Measurements from ENCODE around the gene MED25. TPM values are rescaled to one million over a fixed set of nuclear protein-coding genes. Genes with fewer than 3 reads are reported as not detected.

The MED25 gene
- total and polyA plus RNA-seq, 5 donors from 2014 or later = 12.7 to 67.9 (median 21.6) TPM

DNA sequence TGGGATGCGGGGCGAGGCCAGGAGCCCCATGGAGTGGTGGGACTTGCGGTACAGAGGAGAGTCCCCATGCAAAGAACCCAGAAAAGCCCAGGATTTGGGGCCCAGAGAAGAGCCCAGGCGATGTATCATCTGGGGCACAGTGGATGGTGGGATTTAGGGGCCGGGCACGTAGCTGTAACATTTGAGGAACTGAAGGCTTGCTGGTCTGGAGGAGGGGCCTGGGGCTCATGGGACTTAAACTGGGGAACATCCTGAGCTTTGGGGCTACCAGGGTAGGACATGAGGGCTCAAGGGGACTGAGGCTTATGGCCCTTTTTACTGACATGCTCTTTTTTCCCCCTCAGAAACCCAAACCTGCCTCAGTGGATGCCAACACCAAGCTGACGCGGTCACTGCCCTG is 13.5 kb downstream of the MED25 start:
- Mint-ChIP-seq H3K4me1 (peaks cover 0 to 7% (median 5%) of the 10 kb centered on the region in 4 donors), H3K4me3 (no peak overlapping the region), H3K9me3 (no peaks in the 10 kb centered on the region), H3K27me3 (no peaks in the 10 kb centered on the region), H3K36me3 (peaks cover 23% of the 10 kb centered on the region), H3K27ac (no peak overlapping the region)
- Histone ChIP-seq H3K27me3 (ENCODE audit: control insufficient read depth, insufficient read depth, low read length) (no peaks in the 10 kb centered on the region), H3K36me3 (ENCODE audit: control insufficient read depth, insufficient read depth, low read length) (peaks cover 70% of the 10 kb centered on the region), H3K27ac (ENCODE audit: insufficient read depth, low read length, poor library complexity, severe bottlenecking) (no peak overlapping the region), H3K9me3 (ENCODE audit: control insufficient read depth in 2 of 2, low read length in 2 of 2) (no peaks in the 10 kb centered on the region), H3K4me3 (ENCODE audit: low read depth, low read length) (no peak overlapping the region), H3K4me1 (ENCODE audit: control insufficient read depth, insufficient read depth, low read length, poor library complexity, severe bottlenecking) (no peaks in the 10 kb centered on the region)
- DNase-seq = no peak
- ATAC-seq (ENCODE audit: low read depth in 2 of 2) = no peak

GRCh38 chr19:49832556-49832955 is 14.5 kb downstream of the MED25 start:
- no peaks in the 10 kb centered on the region for H3K27me3 Mint-ChIP-seq
- no peak overlapping the region for H3K4me3 Mint-ChIP-seq
- peaks cover 70% of the 10 kb centered on the region for H3K36me3 ChIP-seq (ENCODE audit: control insufficient read depth, insufficient read depth, low read length)
- DNase-seq (no peak), ATAC-seq (ENCODE audit: low read depth in 2 of 2) (no peak)
- no peak overlapping the region for H3K27ac Mint-ChIP-seq
- no peaks in the 10 kb centered on the region for H3K9me3 Mint-ChIP-seq
- H3K4me1 ChIP-seq (ENCODE audit: control insufficient read depth, insufficient read depth, low read length, poor library complexity, severe bottlenecking) = no peaks in the 10 kb centered on the region
- H3K9me3 ChIP-seq (ENCODE audit: control insufficient read depth in 2 of 2, low read length in 2 of 2) = no peaks in the 10 kb centered on the region
- no peak overlapping the region for H3K4me3 ChIP-seq (ENCODE audit: low read depth, low read length)
- H3K36me3 Mint-ChIP-seq = peaks cover 23% of the 10 kb centered on the region
- no peak overlapping the region for H3K27ac ChIP-seq (ENCODE audit: insufficient read depth, low read length, poor library complexity, severe bottlenecking)
- no peaks in the 10 kb centered on the region for H3K27me3 ChIP-seq (ENCODE audit: control insufficient read depth, insufficient read depth, low read length)
- H3K4me1 Mint-ChIP-seq = peaks cover 0 to 3% (median 0%) of the 10 kb centered on the region in 4 donors

GRCh38 chr19:49833599-49833998 is 15.5 kb downstream of the MED25 start:
- Histone ChIP-seq H3K27me3 (ENCODE audit: control insufficient read depth, insufficient read depth, low read length) (no peaks in the 10 kb centered on the region), H3K4me1 (ENCODE audit: control insufficient read depth, insufficient read depth, low read length, poor library complexity, severe bottlenecking) (no peaks in the 10 kb centered on the region), H3K4me3 (ENCODE audit: low read depth, low read length) (no peak overlapping the region), H3K36me3 (ENCODE audit: control insufficient read depth, insufficient read depth, low read length) (peaks cover 72% of the 10 kb centered on the region), H3K27ac (ENCODE audit: insufficient read depth, low read length, poor library complexity, severe bottlenecking) (no peak overlapping the region), H3K9me3 (ENCODE audit: control insufficient read depth in 2 of 2, low read length in 2 of 2) (no peaks in the 10 kb centered on the region)
- Mint-ChIP-seq H3K4me3 (no peak overlapping the region), H3K27me3 (no peaks in the 10 kb centered on the region), H3K9me3 (no peaks in the 10 kb centered on the region), H3K36me3 (peaks cover 24% of the 10 kb centered on the region), H3K27ac (no peak overlapping the region), H3K4me1 (peaks cover 0 to 3% (median 0%) of the 10 kb centered on the region in 4 donors)
- DNase-seq (no peak), ATAC-seq (ENCODE audit: low read depth in 2 of 2) (no peak)

GRCh38 chr19:49835562-49835961 is 17.5 kb downstream of the MED25 start:
- peaks cover 0 to 3% (median 0%) of the 10 kb centered on the region in 4 donors for H3K4me1 Mint-ChIP-seq
- H3K36me3 Mint-ChIP-seq = peaks cover 30% of the 10 kb centered on the region
- Histone ChIP-seq H3K27ac (ENCODE audit: insufficient read depth, low read length, poor library complexity, severe bottlenecking) (no peak overlapping the region), H3K4me3 (ENCODE audit: low read depth, low read length) (no peak overlapping the region), H3K9me3 (ENCODE audit: control insufficient read depth in 2 of 2, low read length in 2 of 2) (no peaks in the 10 kb centered on the region), H3K27me3 (ENCODE audit: control insufficient read depth, insufficient read depth, low read length) (no peaks in the 10 kb centered on the region), H3K4me1 (ENCODE audit: control insufficient read depth, insufficient read depth, low read length, poor library complexity, severe bottlenecking) (no peaks in the 10 kb centered on the region), H3K36me3 (ENCODE audit: control insufficient read depth, insufficient read depth, low read length) (peaks cover 69% of the 10 kb centered on the region)
- no peaks in the 10 kb centered on the region for H3K9me3 Mint-ChIP-seq
- no peak overlapping the region for H3K27ac Mint-ChIP-seq
- DNase-seq (no peak), ATAC-seq (ENCODE audit: low read depth in 2 of 2) (no peak)
- no peaks in the 10 kb centered on the region for H3K27me3 Mint-ChIP-seq
- no peak overlapping the region for H3K4me3 Mint-ChIP-seq

GRCh38 chr19:49836176-49837008 is 18.3 kb downstream of the MED25 start:
- Histone ChIP-seq H3K9me3 (ENCODE audit: control insufficient read depth in 2 of 2, low read length in 2 of 2) (no peaks in the 10 kb centered on the region), H3K27ac (ENCODE audit: insufficient read depth, low read length, poor library complexity, severe bottlenecking) (no peak overlapping the region), H3K4me1 (ENCODE audit: control insufficient read depth, insufficient read depth, low read length, poor library complexity, severe bottlenecking) (no peaks in the 10 kb centered on the region), H3K4me3 (ENCODE audit: low read depth, low read length) (no peak overlapping the region), H3K36me3 (ENCODE audit: control insufficient read depth, insufficient read depth, low read length) (peaks cover 64% of the 10 kb centered on the region), H3K27me3 (ENCODE audit: control insufficient read depth, insufficient read depth, low read length) (no peaks in the 10 kb centered on the region)
- H3K36me3 Mint-ChIP-seq = peaks cover 30% of the 10 kb centered on the region
- no peak overlapping the region for H3K4me3 Mint-ChIP-seq
- no peak overlapping the region for H3K27ac Mint-ChIP-seq
- H3K9me3 Mint-ChIP-seq = no peaks in the 10 kb centered on the region
- H3K4me1 Mint-ChIP-seq = peaks cover 0 to 3% (median 0%) of the 10 kb centered on the region in 4 donors
- H3K27me3 Mint-ChIP-seq = no peaks in the 10 kb centered on the region
- DNase-seq (no peak), ATAC-seq (ENCODE audit: low read depth in 2 of 2) (no peak)

GRCh38 chr19:49837009-49837310 is 18.9 kb downstream of the MED25 start:
- Histone ChIP-seq H3K4me1 (ENCODE audit: control insufficient read depth, insufficient read depth, low read length, poor library complexity, severe bottlenecking) (no peaks in the 10 kb centered on the region), H3K27ac (ENCODE audit: insufficient read depth, low read length, poor library complexity, severe bottlenecking) (no peak overlapping the region), H3K9me3 (ENCODE audit: control insufficient read depth in 2 of 2, low read length in 2 of 2) (no peaks in the 10 kb centered on the region), H3K27me3 (ENCODE audit: control insufficient read depth, insufficient read depth, low read length) (no peaks in the 10 kb centered on the region), H3K36me3 (ENCODE audit: control insufficient read depth, insufficient read depth, low read length) (peaks cover 61% of the 10 kb centered on the region), H3K4me3 (ENCODE audit: low read depth, low read length) (no peak overlapping the region)
- Mint-ChIP-seq H3K4me1 (peaks cover 0 to 3% (median 0%) of the 10 kb centered on the region in 4 donors), H3K36me3 (peaks cover 27% of the 10 kb centered on the region), H3K4me3 (no peak overlapping the region), H3K27me3 (no peaks in the 10 kb centered on the region), H3K9me3 (no peaks in the 10 kb centered on the region), H3K27ac (no peak overlapping the region)
- ATAC-seq (ENCODE audit: low read depth in 2 of 2) (no peak), DNase-seq (no peak)

DNA sequence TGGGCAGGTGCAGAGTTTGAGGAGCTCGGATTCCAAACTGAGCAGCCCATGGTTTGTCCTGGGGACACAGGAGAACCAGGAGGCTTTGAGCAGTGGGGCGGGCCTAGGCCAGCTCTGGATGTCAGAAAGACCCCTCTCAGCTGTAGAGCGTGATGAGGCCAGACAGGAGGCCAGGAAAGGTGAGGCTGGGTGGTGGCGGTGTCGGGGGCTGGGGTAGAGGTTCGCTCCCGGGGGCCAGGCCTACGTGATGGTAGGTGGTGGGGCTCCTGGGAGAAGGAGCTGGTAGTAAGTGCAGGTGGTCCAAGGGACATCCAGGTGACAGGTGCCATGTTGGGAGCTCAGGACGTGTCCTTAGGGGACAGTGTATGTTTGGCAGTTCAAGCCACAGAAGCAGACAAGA is 19.3 kb downstream of the MED25 start:
- Histone ChIP-seq H3K27ac (ENCODE audit: insufficient read depth, low read length, poor library complexity, severe bottlenecking) (no peak overlapping the region), H3K9me3 (ENCODE audit: control insufficient read depth in 2 of 2, low read length in 2 of 2) (no peaks in the 10 kb centered on the region)

More for the DNA sequence above, 19.3 kb downstream of the MED25 start:
- Mint-ChIP-seq H3K36me3 (peaks cover 24% of the 10 kb centered on the region), H3K27ac (peak overlapping the region in 1 of 3 donors; percentile 50), H3K4me3 (no peak overlapping the region), H3K9me3 (no peaks in the 10 kb centered on the region), H3K4me1 (peaks cover 0 to 1% (median 0%) of the 10 kb centered on the region in 4 donors), H3K27me3 (no peaks in the 10 kb centered on the region)
- ATAC-seq (ENCODE audit: low read depth in 2 of 2) (no peak), DNase-seq (no peak)
- peaks cover 56% of the 10 kb centered on the region for H3K36me3 ChIP-seq (ENCODE audit: control insufficient read depth, insufficient read depth, low read length)
- H3K4me3 ChIP-seq (ENCODE audit: low read depth, low read length) = no peak overlapping the region
- H3K4me1 ChIP-seq (ENCODE audit: control insufficient read depth, insufficient read depth, low read length, poor library complexity, severe bottlenecking) = no peaks in the 10 kb centered on the region
- H3K27me3 ChIP-seq (ENCODE audit: control insufficient read depth, insufficient read depth, low read length) = no peaks in the 10 kb centered on the region

All from CD4-positive, CD25-positive, alpha-beta regulatory T cell (primary cell).